Caki2 (cell line): ENCODE data around the gene ADCY1. TPM values are rescaled to one million over a fixed set of nuclear protein-coding genes. Genes with fewer than 3 reads are reported as not detected.
"Not testable (repeated sequence)": the region's sequence is repeated elsewhere in the genome, so short reads cannot be mapped to it uniquely, and the experiment has no call there.

Experiments used
- DNase-seq: peaks from one replicate; pipeline ENCODE4 v3.0.0-alpha.2; 2015; ENCODE audit warnings: low read depth
- in situ Hi-C: cut with HindIII; loops from 2 replicates; pipeline ENCODE4 v1.10.0; 2016; ENCODE audit warnings: low sequenced_read_pairs, low pct_unique_long_range_greater_than_20kb, mixed read lengths
- total RNA-seq: library from RNA; depleted of rRNA; stranded (reverse); fragments of >200 nt; shearing (Covaris generic); gene quantifications from 2 replicates; pipeline ENCODE4 v1.2.3, GENCODE V29; 2014; ENCODE audit warnings: low replicate concordance

The ADCY1 gene
- total RNA-seq, 1 experiment from 2014 or later: not detected

DNA sequence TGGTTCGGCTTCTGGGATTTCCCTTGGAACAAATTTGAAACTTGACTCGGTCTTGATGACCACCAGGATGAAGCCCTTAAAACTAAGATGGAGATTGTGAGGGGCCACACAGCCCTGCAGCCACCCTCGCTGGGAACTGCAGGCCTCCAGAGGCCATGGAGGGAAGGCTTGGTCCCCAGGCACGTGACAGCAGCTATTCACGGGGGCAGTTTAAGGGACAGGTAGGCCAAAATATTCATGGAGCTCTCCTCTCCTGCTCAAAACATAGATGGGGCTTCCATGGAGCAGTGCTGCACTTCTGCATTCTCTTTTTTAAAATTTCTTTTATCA lies 137.0 kb downstream of the ADCY1 start:
- in situ Hi-C loops: no loop called here
- no peak for DNase-seq

DNA sequence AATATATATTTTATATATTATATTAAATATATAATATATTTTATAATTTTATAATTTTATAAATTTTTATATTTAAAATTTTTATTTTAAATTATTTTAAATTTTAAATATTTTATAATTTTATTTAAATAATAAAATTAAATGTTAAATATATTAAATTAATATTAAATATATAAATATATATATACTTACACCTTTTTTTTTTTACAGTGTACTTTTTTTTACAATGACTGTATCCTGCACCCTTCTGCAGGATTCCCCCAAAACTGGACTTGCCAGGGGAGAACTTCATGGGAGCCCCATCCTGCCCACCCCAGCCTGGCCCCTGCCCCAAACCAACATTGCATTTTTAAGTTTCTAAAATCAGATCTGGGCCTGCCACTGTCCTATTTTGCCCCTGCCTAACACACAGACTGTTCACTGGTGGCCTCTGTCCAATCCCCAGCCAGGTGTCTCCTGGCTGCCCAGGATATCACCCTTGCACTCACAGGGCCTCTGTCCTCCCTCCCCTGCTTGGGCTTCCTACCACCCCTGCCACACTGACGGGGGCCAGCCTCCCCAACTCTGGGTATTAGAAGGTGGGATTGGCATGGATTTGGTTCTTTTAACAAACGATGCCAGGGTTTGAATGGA lies 138.0 kb downstream of the ADCY1 start:
- no peak for DNase-seq
- in situ Hi-C loops: no loop called here

DNA sequence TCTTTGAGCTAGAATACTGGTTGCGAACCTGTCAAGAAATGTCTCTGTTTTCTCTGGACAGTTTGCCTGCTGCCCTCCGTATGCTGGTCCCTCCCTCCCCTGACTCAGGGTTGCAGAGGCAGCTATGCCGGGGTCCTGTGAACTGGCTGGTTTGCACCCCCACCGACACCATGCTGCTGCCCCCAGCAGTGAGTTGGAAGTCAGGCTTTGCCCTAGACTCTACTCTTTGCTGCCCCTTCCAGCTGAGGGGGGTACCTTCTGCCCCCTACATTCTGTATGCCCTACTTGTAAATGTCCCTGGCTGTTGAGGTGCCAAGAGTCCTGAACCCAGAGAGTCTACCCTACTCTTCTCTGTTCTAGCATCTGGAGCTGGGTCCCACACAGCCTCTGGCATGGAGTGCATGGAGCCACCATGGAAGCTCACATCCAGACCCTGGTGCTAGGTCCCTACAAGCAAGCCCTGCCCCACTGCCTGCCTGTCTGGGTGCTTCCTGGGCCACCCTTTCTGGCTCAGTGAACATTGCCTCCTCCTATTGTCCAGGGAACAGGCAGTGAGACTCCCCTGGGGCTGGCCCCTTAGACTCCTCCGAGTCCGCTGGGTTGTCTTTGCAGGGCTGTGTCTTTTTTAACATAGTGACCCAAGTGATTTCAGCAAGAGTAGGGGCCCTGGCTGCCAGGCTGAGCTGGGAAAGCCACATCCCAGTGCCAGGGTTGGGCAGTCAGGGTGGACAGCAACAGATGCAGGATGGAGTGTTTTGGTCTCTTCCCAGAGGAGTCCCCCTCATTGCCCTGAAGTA lies 138.9 kb downstream of the ADCY1 start:
- in situ Hi-C loops: no loop called here
- DNase-seq: no peak

DNA sequence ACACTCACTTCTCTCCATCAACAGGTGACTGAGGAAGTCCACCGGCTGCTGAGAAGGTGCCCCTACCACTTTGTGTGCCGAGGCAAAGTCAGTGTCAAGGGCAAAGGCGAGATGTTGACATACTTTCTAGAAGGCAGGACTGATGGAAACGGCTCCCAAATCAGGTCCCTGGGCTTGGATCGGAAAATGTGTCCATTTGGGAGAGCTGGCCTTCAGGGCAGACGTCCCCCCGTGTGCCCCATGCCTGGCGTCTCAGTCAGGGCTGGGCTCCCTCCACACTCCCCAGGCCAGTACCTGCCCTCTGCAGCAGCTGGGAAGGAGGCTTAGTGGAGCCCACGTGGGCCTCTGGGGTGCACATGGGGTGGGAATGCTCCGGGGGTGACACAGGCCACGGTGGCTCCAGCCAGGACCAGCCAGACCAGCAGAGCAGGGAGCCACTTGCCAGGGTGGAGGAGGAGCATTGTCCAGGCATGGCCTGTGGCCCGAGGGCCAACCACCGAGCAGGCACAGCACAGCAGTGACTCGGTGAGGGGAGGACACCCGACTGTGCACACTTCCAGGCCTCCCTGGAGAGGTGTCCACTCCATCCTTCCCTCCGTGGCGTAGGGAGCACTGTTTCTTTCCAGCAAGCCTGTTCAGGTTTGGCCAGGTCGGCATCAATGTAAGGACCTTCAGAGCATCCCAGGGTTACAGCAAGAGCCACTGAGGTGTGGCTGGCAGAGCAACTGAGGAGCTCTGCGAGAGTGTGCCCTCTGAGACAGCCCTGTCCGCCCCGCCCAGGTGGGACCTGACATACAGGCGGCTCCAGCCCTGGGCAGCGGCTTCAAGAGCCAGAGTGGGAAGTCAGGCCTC lies 139.7 kb downstream of the ADCY1 start:
- DNase-seq: no peak
- in situ Hi-C loops: no loop called here

DNA sequence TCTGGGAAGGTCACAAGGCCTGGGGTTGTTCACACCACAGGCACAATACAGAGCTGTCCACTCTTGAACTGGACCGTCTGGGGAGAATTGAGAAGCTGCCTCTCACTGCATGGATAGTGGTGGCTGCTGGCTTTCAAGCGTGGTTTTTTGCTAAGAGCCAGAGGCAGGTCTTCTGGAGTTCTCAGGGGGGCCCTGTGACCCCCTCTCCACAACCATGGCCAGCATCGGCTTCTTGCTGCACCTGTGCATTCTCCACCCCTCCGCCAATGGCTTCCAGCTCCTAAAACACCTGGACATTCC lies 140.3 kb downstream of the ADCY1 start:
- in situ Hi-C loops: no loop called here
- DNase-seq: no peak

DNA sequence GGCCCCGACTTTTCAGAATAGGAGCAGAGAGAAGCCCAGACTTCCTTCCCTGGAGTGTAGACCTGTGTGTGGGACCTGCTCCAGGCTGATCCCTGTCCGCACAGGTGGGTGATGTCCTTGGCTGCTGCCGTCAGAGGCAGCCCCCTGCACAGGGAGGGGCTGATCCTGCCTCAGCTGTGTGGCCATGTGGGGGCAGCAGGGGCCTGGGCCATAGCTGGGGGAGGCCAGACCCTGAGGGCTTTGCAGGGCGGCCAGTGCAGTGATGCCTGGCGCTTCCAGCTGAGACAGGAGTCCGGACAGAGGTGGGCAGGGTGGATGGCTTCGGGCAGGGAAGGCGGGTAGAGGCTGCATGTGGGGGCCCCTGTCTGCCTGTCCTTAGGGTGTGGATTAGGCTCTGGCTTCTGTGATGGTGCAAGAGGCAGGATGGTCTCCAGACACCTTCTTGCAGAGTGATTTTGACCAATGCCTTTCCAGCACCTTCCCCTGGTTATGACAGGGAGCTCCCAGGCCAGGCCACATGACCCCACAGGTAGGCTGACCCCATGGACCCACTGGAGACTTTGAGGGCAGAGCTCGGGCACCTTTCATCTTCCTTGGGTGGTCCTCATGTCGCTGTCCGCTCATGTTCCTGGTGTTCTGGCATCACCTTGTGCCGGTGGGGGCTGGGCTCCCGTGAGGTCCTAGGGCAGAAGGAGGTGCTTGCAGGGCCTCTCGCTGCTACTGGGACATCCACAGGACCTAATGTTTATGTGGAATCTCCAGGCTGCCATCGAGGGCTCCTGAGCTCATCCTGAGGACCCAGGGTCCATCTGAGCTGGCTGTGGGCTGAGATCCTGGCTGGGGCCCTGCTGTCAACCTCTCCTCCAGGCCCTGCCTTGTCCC lies 141.5 kb downstream of the ADCY1 start:
- DNase-seq: no peak
- in situ Hi-C loops: no loop called here

DNA sequence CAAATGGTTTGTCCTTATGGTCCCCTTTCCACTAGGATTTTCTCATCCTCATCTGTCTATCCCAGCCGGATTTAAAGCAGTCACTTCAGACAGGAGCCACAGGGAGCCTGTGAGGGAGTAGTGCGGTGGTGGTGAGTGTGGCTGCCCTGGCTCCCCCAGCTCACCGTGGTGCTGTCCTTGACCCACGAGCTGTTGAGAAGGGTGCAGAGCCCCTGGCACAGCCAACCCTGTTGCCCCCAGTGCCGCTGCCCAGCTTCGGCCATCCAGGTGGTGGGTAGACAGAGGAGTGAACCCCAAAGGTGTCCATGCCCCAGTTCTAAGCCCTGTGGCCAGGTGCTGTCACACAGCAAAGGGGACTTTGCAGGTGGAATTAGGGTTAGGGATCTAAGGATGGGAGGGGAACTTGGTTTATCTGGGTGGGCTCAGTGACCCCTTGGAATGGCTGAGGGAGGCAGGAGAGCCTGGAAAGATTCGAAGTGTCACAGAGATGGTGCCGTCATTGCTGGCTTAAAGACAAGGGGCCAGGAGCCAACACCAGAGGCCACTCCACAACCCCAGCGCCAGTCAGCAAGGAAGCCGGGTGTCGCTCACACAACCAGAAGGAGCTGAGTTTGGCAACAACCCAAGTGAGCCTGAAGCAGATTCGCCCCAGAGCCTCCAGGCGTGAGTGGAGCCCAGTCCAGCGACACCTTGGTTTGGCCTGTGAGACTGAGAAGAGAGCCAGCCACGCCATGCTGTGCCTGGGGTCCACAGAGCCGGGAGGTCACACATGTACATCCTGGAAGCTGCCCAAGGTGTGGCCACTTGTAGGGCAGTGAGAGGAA lies 142.4 kb downstream of the ADCY1 start:
- DNase-seq: no peak
- in situ Hi-C loops: no loop called here

DNA sequence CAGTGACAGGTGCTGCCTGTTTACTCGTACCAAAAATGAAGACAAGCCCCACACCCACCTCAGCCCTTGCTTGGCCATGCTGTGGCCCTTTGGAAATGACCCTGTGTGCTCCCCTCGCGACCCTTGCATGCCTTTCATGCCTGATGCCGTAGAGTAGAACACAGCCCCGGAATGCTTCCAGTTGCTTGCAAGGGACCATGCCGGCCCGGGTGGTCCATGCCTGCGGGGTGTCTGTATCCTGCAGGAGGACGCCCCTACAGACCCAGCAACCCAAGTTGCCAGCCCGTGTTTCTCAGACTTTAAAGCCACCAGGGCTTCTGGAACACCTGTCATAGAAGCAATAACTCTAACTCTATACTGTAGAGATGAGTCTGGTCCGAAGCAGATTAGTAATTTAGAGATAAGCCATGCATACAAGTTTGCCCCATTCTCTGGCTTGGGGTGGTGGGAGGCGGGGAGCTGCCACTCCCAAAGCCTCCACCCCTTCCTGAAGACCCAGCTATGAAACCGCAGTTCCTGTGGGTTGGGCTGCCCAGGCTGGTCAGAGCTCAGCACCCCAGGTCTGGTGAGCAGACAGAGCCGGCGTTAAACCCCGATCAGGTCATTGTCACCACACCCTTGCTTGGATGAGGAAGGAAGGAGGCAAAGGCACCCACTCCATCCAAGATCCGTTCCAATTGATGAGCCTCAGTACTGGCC lies 143.5 kb downstream of the ADCY1 start:
- in situ Hi-C loops: no loop called here

DNA sequence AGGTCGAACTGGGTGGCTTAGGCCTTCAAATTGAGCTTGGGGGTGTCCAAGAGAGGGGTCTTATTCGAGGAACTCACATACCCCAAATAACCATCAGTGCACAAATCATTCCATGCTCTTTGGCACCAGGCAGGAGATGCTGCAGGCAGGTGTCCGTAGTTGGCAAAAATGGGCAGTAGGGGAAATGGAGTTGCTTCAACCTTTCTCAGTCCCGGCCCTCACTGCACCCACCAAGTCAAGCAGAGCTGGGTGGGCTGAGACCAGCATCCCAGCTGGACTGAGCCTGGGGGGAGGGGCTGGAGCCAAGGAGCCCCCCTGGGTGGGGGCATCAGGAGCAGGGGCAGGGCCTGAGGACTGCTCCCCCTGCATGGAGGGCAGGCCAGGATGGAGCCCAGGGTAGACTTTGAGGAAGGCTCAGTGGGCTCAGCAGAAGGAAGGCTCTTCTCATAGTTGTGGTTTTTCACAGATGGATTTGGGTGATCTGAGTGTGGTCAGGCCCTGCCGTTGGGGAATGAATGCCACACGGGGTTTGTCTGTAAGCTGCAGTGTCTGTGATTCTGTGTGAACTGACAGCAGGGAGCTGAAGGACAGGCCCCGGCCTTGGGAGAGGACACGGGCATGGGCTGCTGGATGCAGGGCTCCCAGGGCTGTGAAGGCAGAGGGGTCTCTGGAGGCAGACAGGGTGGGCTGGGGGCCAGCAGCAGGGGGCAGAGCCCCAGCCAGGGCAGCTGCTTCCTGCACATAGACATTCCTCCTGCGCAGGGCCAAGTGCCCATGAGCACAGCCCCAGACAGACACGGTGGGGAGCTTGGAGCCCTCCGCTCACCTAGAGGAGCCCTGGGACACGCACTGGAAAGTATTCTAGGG lies 144.5 kb downstream of the ADCY1 start:
- DNase-seq: no peak
- in situ Hi-C loops: no loop called here

More for the DNA sequence above, 143.5 kb downstream of the ADCY1 start:
- no peak for DNase-seq

DNA sequence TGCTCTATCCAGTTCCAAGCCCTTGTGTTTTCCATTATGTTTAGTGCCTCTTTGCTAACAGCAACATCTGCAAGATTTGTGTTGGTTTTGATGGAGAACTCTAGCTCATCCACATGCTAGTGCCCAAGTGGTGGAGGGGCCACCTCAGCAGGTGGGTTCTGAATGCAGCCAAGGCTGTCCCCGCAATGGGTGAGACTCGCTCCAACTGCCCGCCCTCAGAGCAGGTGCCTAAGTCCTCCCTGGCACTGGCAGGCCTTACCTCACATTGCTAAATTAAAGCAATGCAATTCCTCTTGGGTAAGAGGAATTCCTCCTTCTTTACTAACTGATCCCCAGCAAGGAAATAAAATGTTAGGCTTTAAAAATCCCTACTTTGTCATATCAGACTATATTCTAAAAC lies 146.8 kb downstream of the ADCY1 start:
- no peak for DNase-seq
- in situ Hi-C loops: no loop called here

DNA sequence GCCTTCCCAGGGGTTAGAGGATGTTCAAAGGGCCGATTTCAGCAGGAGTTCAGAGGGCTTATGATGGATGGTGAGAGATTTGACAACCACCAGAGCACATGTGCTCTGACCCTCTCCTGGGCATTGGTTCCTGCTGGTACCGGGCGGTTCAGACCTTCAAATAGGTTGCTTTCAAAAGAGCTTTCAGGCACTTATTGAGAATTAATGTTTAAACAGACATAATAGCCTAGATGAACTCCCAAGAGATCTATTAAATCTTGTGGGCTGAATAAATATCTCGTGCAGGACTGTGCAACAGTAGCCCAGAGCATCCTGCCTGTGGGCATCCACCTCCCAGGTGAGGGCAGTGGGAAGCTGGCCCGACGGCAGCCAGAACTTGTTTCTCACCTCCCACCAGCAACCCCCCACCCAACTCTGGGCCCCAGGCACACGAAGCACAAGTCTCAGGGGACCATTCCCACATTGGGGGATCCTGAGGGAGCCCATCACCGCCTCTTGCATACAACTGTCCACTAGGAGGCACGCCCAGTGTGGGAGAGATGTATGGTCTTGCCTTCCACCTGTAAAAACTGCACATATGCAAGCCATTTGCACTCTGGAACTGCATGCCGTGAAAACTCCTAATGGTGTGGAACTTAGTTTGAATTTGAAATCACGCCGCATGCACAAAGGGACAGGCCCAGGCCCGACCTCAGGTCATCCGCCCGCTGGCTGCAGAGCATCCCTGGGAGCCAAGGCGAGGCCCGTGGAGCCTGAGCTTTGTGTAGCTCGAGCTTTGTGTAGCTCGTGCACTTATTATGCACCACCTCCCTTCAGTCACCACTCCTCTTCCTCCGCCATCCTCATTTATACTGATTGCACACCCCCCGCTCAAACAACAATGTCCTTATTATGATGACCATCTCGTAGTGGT lies 147.8 kb downstream of the ADCY1 start:
- in situ Hi-C loops: no loop called here
- no peak for DNase-seq

DNA sequence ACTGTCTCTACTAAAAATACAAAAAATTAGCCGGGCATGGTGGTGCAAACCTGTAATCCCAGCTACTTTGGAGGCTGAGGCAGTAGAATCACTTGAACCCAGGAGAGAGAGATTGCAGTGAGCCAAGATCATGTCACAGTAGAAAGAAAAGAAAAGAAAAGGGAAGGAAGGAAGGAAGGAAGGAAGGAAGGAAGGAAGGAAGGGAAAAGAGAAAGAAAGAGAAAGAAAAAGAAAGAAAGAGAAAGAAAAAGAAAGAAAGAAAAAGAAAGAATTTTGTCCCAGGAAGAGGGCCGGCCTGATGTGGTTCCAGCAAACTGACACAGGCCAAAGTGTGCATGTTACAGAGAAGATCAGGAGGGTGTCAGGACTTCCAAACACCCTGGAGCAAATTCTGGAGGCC lies 151.1 kb downstream of the ADCY1 start:
- DNase-seq, in situ Hi-C loops: not testable (repeated sequence)

DNA sequence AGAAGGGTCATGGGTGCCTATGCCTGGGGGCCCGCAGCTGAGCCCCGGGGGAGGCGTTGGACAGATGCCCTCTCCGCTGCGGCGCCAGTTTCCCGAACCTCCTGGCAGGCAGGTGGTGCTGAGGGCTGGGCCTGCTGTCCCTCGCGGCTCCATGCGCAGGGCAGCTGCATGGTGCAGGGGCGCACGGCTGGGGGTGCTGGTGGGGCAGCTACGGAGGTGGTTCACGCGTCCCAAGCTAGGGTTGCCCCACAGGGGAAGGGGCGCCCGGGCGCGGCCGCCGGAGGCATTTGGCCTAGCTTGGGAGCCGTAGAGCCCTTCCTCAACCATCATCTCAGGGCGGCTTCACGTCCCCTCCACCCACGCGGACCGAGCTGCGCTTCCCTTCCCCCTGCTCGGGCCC lies 152.7 kb downstream of the ADCY1 start:
- in situ Hi-C loops: no loop called here
- DNase-seq: no peak

DNA sequence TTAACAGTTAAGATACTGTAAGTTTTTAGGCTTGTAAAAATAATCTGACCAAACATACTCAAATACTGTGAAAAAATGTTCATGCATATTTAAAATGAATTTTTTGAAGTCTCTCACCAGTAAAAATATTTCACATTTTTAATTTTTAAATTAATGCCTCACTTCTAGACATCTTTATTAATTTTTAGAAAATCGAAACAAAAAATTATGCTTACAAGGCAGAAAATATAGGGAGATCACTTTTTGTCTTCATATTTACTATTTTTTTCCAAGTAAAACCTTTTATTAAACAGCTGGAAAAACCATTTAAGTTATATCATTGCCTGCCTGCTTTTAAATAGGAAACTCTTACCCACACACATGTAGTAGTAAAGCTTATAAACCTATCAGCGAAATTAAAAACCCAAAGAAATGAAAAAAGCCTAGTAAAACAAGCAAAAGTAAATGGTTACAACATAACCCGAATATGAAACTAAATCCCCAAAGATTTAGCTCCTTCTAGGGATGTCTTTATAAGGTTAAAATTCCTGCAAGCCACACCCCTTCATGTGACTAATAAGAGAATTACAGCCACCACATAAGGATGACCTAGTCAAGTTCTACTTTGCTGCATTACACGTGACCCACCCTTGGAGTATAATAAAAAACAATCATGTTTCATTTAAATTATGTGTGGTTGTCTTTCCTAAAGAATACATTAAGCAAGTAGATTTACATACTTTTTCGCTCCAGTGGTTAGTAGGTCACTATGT lies 157.7 kb downstream of the ADCY1 start:
- not testable (repeated sequence) for DNase-seq

DNA sequence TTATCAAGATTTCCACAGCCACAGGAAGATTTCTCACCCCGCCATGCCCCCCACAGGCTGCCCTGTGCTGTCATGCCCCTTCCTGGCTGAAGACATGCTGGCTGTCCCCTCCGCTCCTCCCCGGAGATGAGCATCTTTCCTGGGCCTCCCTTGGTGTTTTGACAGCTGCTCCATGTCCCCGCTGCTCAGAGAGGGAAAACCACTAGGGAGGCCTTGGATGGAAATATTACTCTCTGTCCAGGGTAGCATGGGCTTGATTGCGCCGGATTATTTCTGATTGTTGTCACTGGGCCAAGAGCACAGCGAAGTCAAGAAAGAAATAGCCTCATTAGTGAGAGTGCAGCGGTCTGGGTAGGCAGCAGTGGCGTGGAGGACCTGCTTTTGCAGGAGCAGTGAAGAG lies 164.8 kb downstream of the ADCY1 start:
- DNase-seq, in situ Hi-C loops: not testable (repeated sequence)

More for the DNA sequence above, 157.7 kb downstream of the ADCY1 start:
- in situ Hi-C loops: not testable (repeated sequence)
